CD14-positive monocyte (primary cell): ENCODE results near the gene CHML. TPM values are rescaled to one million over a fixed set of nuclear protein-coding genes. Genes with fewer than 3 reads are reported as not detected.

Experiments used
- DNase-seq, 3 donors: peaks; one replicate each; pipeline ENCODE4 v3.0.0-alpha.2; 2011 to 2022
- H2AFZ ChIP-seq: 2 replicates; pipeline ENCODE4 v1.6.0; 2012; ENCODE audit warnings: mild to moderate bottlenecking, low read depth, low read length, inconsistent platforms; ENCODE audit not compliant: insufficient read depth, poor library complexity, severe bottlenecking
- H3K27ac ChIP-seq, 2 donors: 1 replicate in 1 of 2; 2 replicates in 1 of 2; pipeline ENCODE4 v1.5.1; 2012 to 2013; ENCODE audit warnings: low read length in 2 of 2, control low read depth in 1 of 2, inconsistent platforms in 1 of 2, low read depth in 1 of 2, mild to moderate bottlenecking in 1 of 2
- H3K27me3 ChIP-seq, 2 donors: one replicate each; pipeline versions ENCODE4 v1.6.0 to v1.6.1; 2011 to 2013; ENCODE audit warnings: low read length in 2 of 2; ENCODE audit not compliant: control insufficient read depth in 2 of 2, insufficient read depth in 2 of 2
- H3K36me3 ChIP-seq, 2 donors: replicated peaks in 1 of 2; 1 replicate in 1 of 2; 2 replicates in 1 of 2; pipeline versions ENCODE4 v1.5.1 to v1.6.1; 2012 to 2013; ENCODE audit warnings: low read length in 2 of 2, control low read depth in 1 of 2, inconsistent platforms in 1 of 2, mild to moderate bottlenecking in 1 of 2; ENCODE audit not compliant: insufficient read depth in 2 of 2, control insufficient read depth in 1 of 2
- H3K4me1 ChIP-seq, 2 donors: 1 replicate in 1 of 2; 2 replicates in 1 of 2; pipeline versions ENCODE4 v1.5.1 to v1.6.1; 2012 to 2013; ENCODE audit warnings: low read length in 2 of 2, control low read depth in 1 of 2, inconsistent platforms in 1 of 2, mild to moderate bottlenecking in 1 of 2, moderate library complexity in 1 of 2; ENCODE audit not compliant: insufficient read depth in 2 of 2, control insufficient read depth in 1 of 2
- H3K4me2 ChIP-seq: replicated peaks from 2 replicates; pipeline ENCODE3; 2012; ENCODE audit warnings: low read length, moderate library complexity, mild to moderate bottlenecking; ENCODE audit not compliant: poor library complexity, severe bottlenecking; ENCODE audit errors: extremely low read depth
- H3K4me3 ChIP-seq, 3 experiments: fragments of 200-600 bp in 1 of 3; sonication (generic) in 1 of 3; replicated peaks in 1 of 3; 1 replicate in 2 of 3; 2 replicates in 1 of 3; pipeline ENCODE4 v1.5.1; 2011 to 2013; ENCODE audit warnings: low read length in 3 of 3, mild to moderate bottlenecking in 3 of 3, control low read depth in 2 of 3, low read depth in 2 of 3, inconsistent platforms in 1 of 3, moderate library complexity in 1 of 3
- H3K79me2 ChIP-seq: 2 replicates; pipeline ENCODE4 v1.6.0; 2012; ENCODE audit warnings: mild to moderate bottlenecking, control low read depth, inconsistent platforms, low read length, moderate library complexity; ENCODE audit not compliant: insufficient read depth
- H3K9ac ChIP-seq: 2 replicates; pipeline ENCODE4 v1.6.0; 2017; ENCODE audit warnings: low read length, mild to moderate bottlenecking; ENCODE audit not compliant: insufficient read depth, poor library complexity, severe bottlenecking
- H3K9me3 ChIP-seq, 2 donors: replicated peaks in 1 of 2; 1 replicate in 1 of 2; 2 replicates in 1 of 2; pipeline versions ENCODE4 v1.5.1 to v1.6.1; 2012 to 2013; ENCODE audit warnings: low read length in 2 of 2, control low read depth in 1 of 2; ENCODE audit not compliant: control insufficient read depth in 1 of 2, insufficient read depth in 1 of 2
- H4K20me1 ChIP-seq: 2 replicates; pipeline ENCODE4 v1.6.0; 2012; ENCODE audit warnings: mild to moderate bottlenecking, low read length, control low read depth, moderate library complexity; ENCODE audit not compliant: insufficient read depth
- H3K27ac Mint-ChIP-seq, 7 donors: one replicate each; pipeline ENCODE4 v1.8.0; 2020; ENCODE audit warnings: mild to moderate bottlenecking in 7 of 7, mixed read lengths in 7 of 7, moderate library complexity in 6 of 7, inconsistent platforms in 2 of 7
- H3K27me3 Mint-ChIP-seq, 3 donors: one replicate each; pipeline ENCODE4 v1.8.0; 2021 to 2022; ENCODE audit warnings: low read depth in 3 of 3, mild to moderate bottlenecking in 3 of 3, mixed read lengths in 3 of 3, moderate library complexity in 3 of 3, inconsistent platforms in 1 of 3
- H3K36me3 Mint-ChIP-seq, 2 donors: one replicate each; pipeline ENCODE4 v1.8.0; 2020; ENCODE audit warnings: mixed read lengths in 2 of 2, inconsistent platforms in 1 of 2, mild to moderate bottlenecking in 1 of 2
- H3K4me1 Mint-ChIP-seq: one replicate; pipeline ENCODE4 v1.8.0; 2020; ENCODE audit warnings: mild to moderate bottlenecking, mixed read lengths
- H3K4me3 Mint-ChIP-seq, 2 donors: one replicate each; pipeline ENCODE4 v1.8.0; 2020; ENCODE audit warnings: mild to moderate bottlenecking in 2 of 2, mixed read lengths in 2 of 2, moderate library complexity in 1 of 2
- H3K9me3 Mint-ChIP-seq, 7 donors: one replicate each; pipeline ENCODE4 v1.8.0; 2020 to 2022; ENCODE audit warnings: mixed read lengths in 7 of 7, mild to moderate bottlenecking in 6 of 7, moderate library complexity in 6 of 7, inconsistent platforms in 2 of 7
- CTCF ChIP-seq: fragments of 200-600 bp; IDR thresholded peaks from one replicate; pipeline ENCODE4 v1.8.0; 2022; ENCODE audit warnings: antibody characterized with exemption, mild to moderate bottlenecking
- WGBS: methylation state at CpG from one replicate; pipeline ENCODE4 v1.1.5; 2013; ENCODE audit warnings: missing lambda C conversion rate; ENCODE audit not compliant: insufficient coverage; 5-methylcytosine and 5-hydroxymethylcytosine counted together
- intact Hi-C, 2 donors: fragments of 100-400 bp; cut with micrococcal nuclease; formaldehyde crosslinking; loops; one replicate each; pipeline versions ENCODE4 v1.15.0 to v1.15.1; 2023
- polyA plus RNA-seq, 3 donors: library from polyadenylated mRNA; depleted of rRNA in 1 of 3; unstranded in 2 of 3; stranded (reverse) in 1 of 3; fragments of 300-500 nt in 2 of 3; fragments of >200 nt in 1 of 3; fragmentation: Illumina TruSeq in 2 of 3; gene quantifications; 1 replicate in 2 of 3; 2 replicates in 1 of 3; pipeline ENCODE4 v1.2.3, GENCODE V29; 2012 to 2021

The CHML gene
- polyA plus RNA-seq, 3 donors: 3.4 to 6.6 (median 3.4) TPM

- Mint-ChIP-seq H3K9me3 (peaks cover 1 to 3% (median 2%) of the 10 kb centered on the region in 7 donors), H3K27me3 (peaks cover 0 to 18% (median 6%) of the 10 kb centered on the region in 3 donors), H3K36me3 (no peaks in the 10 kb centered on the region), H3K27ac (peak overlapping the region in 1 of 7 donors; percentile 26), H3K4me1 (no peaks in the 10 kb centered on the region), H3K4me3 (no peak overlapping the region)
- Histone ChIP-seq H3K9me3 (no peaks in the 10 kb centered on the region), H3K4me2 (no peak overlapping the region), H3K4me3 (no peak overlapping the region), H3K79me2 (no peaks in the 10 kb centered on the region), H3K36me3 (no peaks in the 10 kb centered on the region), H3K27me3 (no peaks in the 10 kb centered on the region), H3K27ac (no peak overlapping the region), H3K9ac (no peak overlapping the region), H2AFZ (no peak overlapping the region), H3K4me1 (no peaks in the 10 kb centered on the region), H4K20me1 (no peaks in the 10 kb centered on the region)
- no peak for TF ChIP-seq CTCF
- intact Hi-C loops: no loop called here
- no CpG with 5 or more reads among the region's 1 CpG for WGBS
- DNase-seq: no peak
Measured at GRCh38 chr1:241672301-241672700, 32.1 kb upstream of the CHML start.

DNA sequence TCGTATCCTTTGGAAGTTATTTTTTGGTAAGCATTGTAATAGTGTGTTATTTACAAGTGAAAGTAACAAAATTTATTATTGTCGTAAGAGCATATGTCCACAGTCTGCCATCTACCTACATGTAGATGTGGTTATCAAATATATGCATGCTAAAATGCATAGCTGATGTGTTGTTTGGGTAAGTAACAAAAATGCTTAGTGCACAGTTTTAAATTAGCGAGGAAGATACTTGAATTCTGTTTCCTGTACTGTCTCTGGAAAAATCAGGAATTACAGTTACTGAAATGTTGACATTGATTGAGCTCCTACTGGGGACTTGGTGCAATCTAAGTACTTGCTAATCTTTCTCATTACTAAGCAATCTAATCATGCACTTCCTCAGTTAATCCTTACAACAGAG, 26.2 kb upstream of the CHML start:
- intact Hi-C loops: no loop called here
- no CpG with 5 or more reads among the region's 3 CpGs for WGBS
- Histone ChIP-seq H4K20me1 (no peaks in the 10 kb centered on the region), H3K4me3 (no peak overlapping the region), H3K9ac (no peak overlapping the region), H3K4me1 (no peaks in the 10 kb centered on the region), H3K9me3 (no peaks in the 10 kb centered on the region), H3K4me2 (no peak overlapping the region), H3K36me3 (no peaks in the 10 kb centered on the region), H3K27ac (no peak overlapping the region), H2AFZ (no peak overlapping the region), H3K27me3 (no peaks in the 10 kb centered on the region), H3K79me2 (no peaks in the 10 kb centered on the region)
- Mint-ChIP-seq H3K9me3 (peaks cover 0 to 3% (median 0%) of the 10 kb centered on the region in 7 donors), H3K27ac (no peak overlapping the region), H3K4me1 (no peaks in the 10 kb centered on the region), H3K36me3 (no peaks in the 10 kb centered on the region), H3K27me3 (peaks cover 0 to 6% (median 0%) of the 10 kb centered on the region in 3 donors), H3K4me3 (no peak overlapping the region)
- no peak for TF ChIP-seq CTCF
- no peak for DNase-seq
